Stimulated activated CD8-positive, alpha-beta memory T cell treated with anti-CD3 and anti-CD28 coated beads, Interleukin-7, amount 100 ng/mL, for 4 hours (primary cell): Measurements from ENCODE around the gene PCDHGA5.
A peak's percentile ranks its signal among the peaks of the same experiment; 100 is the strongest.
"Not testable (repeated sequence)": the region's sequence is repeated elsewhere in the genome, so short reads cannot be mapped to it uniquely, and the experiment has no call there.

Source experiments
- DNase-seq, 2 donors: peaks; one replicate each; pipeline ENCODE4 v3.0.0-alpha.2; 2020; ENCODE audit warnings: low read depth in 2 of 2

The PCDHGA5 gene

DNA sequence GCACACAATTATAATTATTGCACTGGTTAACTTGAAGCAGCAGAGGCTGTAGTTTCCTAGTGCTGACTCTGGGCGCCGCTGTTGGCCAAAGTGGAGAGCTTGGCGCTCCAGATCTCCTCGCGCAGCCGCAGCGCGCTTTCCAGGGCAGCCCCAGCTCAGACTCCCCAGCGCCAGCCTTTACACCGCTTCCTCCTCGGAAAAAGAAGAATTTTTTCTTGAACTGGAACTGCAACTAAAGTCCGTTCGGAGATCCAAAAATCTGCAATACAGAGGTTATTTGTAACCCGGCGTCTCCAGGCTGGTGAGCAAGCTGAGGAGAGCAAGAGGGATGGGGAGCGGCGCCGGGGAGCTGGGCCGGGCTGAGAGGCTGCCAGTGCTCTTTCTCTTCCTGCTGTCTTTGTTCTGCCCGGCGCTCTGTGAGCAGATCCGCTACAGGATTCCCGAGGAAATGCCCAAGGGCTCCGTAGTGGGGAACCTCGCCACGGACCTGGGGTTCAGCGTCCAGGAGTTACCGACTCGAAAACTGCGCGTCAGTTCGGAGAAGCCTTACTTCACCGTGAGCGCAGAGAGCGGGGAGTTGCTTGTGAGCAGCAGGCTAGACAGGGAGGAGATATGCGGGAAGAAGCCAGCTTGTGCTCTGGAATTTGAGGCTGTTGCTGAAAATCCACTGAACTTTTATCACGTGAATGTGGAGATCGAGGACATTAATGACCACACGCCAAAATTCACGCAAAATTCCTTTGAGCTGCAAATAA lies 23.8 kb downstream of the PCDHGA5 start, which contains the start of gene PCDHGB4:
PCDHGB4 (plus strand) TSS at position 142 of the 755 bp plus-strand sequence; CDS start at position 329, 187 bp downstream.
- not testable (repeated sequence) for DNase-seq

GRCh38 chr5:141388661-141389060 lies 24.7 kb downstream of the PCDHGA5 start:
- no peak for DNase-seq

DNA sequence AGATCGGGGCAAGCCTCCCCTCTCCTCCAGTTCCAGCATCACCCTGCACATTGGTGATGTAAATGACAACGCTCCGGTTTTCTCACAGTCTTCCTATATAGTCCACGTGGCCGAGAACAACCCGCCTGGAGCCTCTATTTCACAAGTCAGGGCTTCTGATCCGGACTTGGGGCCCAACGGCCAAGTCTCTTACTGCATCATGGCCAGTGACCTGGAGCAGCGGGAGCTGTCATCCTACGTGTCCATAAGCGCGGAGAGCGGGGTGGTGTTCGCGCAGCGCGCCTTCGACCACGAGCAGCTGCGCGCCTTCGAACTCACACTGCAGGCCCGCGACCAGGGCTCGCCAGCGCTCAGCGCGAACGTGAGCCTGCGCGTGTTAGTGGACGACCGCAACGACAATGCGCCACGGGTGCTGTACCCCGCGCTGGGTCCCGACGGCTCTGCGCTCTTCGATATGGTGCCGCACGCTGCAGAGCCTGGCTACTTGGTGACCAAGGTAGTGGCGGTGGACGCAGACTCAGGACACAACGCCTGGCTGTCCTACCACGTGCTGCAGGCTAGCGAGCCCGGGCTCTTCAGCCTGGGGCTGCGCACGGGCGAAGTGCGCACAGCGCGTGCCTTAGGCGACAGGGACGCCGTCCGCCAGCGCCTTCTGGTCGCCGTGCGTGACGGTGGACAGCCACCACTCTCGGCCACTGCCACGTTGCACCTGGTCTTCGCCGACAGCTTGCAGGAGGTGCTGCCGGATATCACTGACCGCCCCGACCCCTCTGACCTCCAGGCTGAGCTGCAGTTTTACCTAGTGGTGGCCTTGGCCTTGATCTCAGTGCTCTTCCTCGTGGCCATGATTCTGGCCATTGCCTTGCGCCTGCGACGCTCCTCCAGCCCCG lies 25.4 kb downstream of the PCDHGA5 start:
- no peak for DNase-seq

DNA sequence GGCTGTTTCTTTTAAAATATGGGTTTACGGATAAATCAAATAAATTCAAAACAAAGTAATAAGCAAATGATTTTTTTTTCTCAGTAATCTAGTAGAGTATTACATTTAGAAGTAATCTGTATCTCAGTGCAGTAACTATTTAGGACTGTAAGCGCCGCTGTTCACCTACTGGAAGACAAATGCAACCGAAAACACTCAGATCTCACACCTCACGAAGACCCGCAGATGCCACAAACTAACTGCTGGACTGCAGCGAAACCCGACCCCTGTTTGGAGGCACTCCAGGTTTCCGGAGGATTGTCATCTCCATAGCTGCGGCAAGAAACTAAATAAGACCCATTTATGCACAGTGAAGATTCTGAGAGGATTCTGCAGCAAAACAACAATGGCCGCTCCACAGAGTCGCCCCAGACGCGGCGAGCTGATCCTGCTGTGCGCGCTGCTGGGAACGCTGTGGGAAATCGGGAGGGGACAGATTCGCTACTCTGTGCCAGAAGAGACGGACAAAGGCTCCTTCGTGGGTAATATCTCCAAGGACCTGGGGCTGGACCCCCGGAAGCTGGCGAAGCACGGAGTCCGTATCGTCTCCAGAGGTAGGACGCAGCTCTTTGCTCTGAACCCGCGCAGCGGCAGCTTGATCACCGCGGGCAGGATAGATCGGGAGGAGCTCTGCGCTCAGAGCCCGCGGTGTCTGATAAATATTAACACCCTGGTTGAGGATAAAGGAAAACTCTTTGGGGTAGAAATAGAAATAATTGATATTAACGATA lies 28.7 kb downstream of the PCDHGA5 start, which contains the start of gene PCDHGA8:
PCDHGA8 (plus strand) TSS at position 205 of the 770 bp plus-strand sequence; CDS start at position 386, 181 bp downstream.
- no peak for DNase-seq

DNA sequence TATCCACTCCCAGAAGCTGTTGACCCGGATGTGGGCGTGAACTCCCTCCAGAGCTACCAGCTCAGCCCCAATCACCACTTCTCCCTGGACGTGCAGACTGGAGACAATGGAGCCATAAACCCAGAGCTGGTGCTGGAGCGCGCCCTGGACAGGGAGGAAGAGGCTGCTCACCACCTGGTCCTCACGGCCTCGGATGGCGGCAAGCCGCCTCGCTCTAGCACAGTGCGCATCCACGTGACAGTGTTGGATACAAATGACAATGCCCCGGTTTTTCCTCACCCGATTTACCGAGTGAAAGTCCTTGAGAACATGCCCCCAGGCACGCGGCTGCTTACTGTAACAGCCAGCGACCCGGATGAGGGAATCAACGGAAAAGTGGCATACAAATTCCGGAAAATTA lies 29.3 kb downstream of the PCDHGA5 start:
- DNase-seq, result no peak

DNA sequence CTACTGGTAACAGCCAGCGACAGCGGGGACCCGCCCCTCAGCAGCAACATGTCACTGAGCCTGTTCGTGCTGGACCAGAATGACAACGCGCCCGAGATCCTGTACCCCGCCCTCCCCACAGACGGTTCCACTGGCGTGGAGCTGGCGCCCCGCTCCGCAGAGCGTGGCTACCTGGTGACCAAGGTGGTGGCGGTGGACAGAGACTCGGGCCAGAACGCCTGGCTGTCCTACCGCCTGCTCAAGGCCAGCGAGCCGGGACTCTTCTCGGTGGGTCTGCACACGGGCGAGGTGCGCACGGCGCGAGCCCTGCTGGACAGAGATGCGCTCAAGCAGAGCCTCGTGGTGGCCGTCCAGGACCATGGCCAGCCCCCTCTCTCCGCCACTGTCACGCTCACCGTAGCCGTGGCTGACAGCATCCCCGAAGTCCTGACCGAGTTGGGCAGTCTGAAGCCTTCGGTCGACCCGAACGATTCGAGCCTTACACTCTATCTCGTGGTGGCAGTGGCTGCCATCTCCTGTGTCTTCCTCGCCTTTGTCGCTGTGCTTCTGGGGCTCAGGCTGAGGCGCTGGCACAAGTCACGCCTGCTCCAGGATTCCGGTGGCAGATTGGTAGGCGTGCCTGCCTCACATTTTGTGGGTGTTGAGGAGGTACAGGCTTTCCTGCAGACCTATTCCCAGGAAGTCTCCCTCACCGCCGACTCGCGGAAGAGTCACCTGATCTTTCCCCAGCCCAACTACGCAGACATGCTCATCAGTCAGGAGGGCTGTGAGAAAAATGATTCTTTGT lies 30.6 kb downstream of the PCDHGA5 start:
- not testable (repeated sequence) for DNase-seq

DNA sequence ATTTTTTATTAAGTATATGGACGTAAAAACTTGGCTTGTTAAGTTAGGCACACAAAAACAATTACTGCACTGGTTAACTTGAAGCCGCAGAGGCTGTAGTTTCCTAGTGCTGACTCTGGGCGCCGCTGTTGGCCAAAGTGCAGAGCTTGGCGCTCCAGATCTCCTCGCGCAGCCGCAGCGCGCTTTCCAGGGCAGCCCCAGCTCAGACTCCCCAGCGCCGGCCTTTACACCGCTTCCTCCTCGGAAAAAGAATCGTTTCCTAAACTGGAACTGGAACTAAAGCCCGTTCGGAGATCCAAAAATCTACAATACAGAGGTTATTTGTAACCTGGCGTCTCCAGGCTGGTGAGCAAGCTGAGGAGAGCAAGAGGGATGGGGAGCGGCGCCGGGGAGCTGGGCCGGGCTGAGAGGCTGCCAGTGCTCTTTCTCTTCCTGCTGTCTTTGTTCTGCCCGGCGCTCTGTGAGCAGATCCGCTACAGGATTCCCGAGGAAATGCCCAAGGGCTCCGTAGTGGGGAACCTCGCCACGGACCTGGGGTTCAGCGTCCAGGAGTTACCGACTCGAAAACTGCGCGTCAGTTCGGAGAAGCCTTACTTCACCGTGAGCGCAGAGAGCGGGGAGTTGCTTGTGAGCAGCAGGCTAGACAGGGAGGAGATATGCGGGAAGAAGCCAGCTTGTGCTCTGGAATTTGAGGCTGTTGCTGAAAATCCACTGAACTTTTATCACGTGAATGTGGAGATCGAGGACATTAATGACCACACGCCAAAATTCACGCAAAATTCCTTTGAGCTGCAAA lies 34.0 kb downstream of the PCDHGA5 start, which contains the start of gene PCDHGB5:
PCDHGB5 (plus strand) TSS at position 192 of the 796 bp plus-strand sequence; CDS start at position 373, 181 bp downstream.
- DNase-seq, result not testable (repeated sequence)

DNA sequence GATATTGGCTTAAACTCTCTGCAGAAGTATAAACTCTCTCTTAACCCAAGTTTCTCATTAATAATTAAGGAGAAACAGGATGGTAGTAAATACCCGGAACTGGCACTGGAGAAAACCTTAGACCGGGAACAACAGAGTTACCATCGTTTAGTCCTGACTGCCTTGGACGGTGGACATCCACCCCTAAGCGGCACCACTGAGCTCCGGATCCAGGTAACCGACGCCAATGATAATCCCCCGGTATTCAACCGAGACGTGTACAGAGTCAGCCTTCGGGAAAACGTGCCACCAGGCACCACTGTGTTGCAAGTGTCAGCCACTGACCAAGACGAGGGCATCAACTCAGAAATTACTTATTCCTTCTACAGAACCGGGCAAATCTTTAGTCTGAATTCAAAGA lies 34.6 kb downstream of the PCDHGA5 start:
- no peak for DNase-seq

DNA sequence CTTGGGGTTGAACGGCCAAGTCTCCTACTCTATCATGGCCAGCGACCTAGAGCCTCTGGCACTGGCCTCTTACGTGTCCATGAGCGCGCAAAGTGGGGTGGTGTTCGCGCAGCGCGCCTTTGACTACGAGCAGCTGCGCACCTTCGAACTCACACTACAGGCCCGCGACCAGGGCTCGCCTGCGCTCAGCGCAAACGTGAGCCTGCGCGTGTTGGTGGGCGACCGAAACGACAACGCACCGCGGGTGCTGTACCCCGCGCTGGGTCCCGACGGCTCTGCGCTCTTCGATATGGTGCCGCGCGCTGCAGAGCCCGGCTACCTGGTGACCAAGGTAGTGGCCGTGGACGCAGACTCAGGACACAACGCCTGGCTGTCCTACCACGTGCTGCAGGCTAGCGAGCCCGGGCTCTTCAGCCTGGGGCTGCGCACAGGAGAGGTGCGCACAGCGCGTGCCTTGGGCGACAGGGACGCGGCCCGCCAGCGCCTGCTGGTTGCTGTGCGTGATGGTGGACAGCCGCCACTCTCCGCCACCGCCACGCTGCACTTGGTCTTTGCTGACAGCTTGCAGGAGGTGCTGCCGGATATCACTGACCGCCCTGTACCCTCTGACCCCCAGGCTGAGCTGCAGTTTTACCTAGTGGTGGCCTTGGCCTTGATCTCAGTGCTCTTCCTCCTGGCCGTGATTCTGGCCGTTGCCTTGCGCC lies 35.7 kb downstream of the PCDHGA5 start:
- DNase-seq, result no peak

DNA sequence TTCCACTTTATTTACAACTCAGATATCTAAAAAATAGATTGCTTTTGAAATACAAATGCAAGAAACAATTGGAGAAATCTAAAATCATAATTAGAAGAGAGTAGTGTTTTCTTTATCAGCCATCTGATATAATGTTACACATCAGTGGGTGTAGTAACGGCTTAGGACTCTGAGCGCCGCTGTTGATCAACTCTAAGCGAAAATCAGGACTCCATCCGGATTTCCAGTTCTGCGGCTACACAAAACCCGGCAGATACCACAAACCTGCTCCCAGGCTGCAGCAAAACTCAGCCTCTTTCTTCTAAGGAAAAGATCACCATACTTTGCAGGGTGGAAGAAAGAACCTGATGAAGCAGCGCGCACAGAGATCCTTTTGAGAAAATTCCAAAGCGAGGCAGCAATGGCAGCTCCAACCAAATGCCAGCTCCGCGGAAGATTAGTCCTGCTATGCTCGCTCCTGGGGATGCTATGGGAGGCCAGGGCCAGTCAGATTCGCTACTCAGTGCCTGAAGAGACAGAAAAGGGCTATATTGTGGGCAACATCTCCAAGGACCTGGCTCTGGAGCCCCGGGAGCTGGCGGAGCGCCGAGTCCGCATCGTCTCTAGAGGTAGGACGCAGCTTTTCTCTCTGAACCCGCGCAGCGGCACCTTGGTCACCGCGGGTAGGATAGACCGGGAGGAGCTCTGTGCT lies 38.7 kb downstream of the PCDHGA5 start, which contains the start of gene PCDHGA9:
PCDHGA9 (plus strand) TSS at position 226 of the 691 bp plus-strand sequence; CDS start at position 401, 175 bp downstream.
- DNase-seq, result no peak

DNA sequence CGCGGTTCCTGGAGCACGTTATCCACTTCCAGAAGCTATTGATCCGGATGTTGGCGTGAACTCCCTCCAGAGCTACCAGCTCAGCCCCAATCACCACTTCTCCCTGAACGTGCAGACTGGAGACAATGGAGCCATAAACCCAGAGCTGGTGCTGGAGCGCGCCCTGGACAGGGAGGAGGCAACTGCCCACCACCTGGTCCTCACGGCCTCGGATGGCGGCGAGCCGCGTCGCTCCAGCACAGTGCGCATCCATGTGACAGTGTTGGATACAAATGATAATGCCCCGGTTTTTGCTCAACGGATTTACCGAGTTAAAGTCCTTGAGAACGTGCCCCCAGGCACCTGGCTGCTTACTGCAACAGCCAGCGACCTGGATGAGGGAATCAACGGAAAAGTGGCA lies 39.4 kb downstream of the PCDHGA5 start:
- DNase-seq, result no peak

- DNase-seq, result not testable (repeated sequence)
These were observed 44.0 kb downstream of the PCDHGA5 start, which contains the start of gene PCDHGB6 for GRCh38 chr5:141407790-141408505. TSS of gene PCDHGB6 (plus strand) at chr5:141408021. CDS start at chr5:141408203, 182 bp downstream.

DNA sequence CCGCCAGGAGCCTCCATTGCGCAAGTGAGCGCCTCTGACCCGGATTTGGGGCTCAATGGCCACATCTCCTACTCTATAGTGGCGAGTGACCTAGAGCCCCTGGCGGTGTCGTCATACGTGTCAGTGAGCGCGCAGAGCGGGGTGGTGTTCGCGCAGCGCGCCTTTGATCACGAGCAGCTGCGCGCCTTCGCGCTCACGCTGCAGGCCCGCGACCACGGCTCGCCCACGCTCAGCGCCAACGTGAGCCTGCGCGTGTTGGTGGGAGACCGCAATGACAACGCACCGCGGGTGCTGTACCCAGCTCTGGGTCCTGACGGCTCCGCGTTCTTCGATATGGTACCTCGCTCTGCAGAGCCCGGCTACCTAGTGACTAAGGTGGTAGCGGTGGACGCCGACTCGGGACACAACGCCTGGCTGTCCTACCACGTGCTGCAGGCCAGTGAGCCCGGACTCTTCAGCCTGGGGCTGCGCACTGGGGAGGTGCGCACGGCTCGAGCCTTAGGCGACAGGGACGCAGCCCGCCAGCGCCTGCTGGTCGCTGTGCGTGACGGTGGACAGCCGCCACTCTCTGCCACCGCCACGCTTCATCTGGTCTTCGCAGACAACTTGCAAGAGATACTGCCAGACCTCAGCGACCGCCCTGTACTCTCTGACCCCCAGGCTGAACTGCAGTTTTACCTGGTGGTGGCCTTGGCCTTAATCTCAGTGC lies 45.8 kb downstream of the PCDHGA5 start:
- DNase-seq, result no peak

DNA sequence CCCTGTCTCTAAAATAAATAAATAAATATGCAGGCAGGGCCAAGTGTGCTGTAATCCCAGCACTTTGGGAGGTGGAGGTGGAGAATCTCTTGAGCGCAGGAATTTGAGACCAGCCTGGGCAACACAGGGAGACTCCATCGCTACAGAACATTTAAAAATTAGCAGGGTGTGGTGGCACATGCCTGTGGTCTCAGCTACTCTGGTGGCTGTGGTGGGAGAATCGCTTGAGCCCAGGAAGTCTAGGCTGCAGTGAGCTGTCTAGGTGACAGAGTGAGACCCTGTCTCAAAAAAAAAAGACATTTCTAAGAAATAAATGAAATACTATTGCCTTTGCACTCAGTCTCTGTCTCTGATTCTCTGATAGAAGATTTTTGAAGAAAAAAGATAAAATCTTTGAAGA lies 47.6 kb downstream of the PCDHGA5 start:
- DNase-seq, result no peak

GRCh38 chr5:141412854-141413539 lies 49.0 kb downstream of the PCDHGA5 start, which contains the start of gene PCDHGA10:
TSS of gene PCDHGA10 (plus strand) at chr5:141412987. CDS start at chr5:141413176, 189 bp downstream.
- DNase-seq, result peak; percentile 35 to 41

GRCh38 chr5:141413540-141414069 lies 49.6 kb downstream of the PCDHGA5 start:
- no peak for DNase-seq
